Suprapubic skin (tissue), 4 donors: ENCODE measurements around the gene UTRN. TPM values are rescaled to one million over a fixed set of nuclear protein-coding genes. Genes with fewer than 3 reads are reported as not detected.

Experiments used
- DNase-seq, 2 donors: peaks; one replicate each; pipeline ENCODE4 v3.0.0-alpha.2; 2019; ENCODE audit warnings: low spot score in 2 of 2
- H3K27ac ChIP-seq: fragments of 200-600 bp; sonication (generic); one replicate; pipeline ENCODE4 v1.5.1; 2019
- H3K27me3 ChIP-seq: fragments of 200-600 bp; sonication (generic); one replicate; pipeline ENCODE4 v1.5.1; 2019
- H3K36me3 ChIP-seq: fragments of 200-600 bp; sonication (generic); one replicate; pipeline ENCODE4 v1.5.1; 2019
- H3K4me1 ChIP-seq: fragments of 200-600 bp; sonication (generic); one replicate; pipeline ENCODE4 v1.5.1; 2019
- H3K4me3 ChIP-seq: fragments of 200-600 bp; sonication (generic); one replicate; pipeline ENCODE4 v1.5.1; 2019; ENCODE audit warnings: mild to moderate bottlenecking
- H3K9me3 ChIP-seq: fragments of 200-600 bp; sonication (generic); one replicate; pipeline ENCODE4 v1.5.1; 2019
- EP300 ChIP-seq: sonication (generic); formaldehyde crosslinking; IDR thresholded peaks from one replicate; pipeline ENCODE4 v1.6.1; 2017; ENCODE audit warnings: antibody characterized with exemption
- POLR2A ChIP-seq, 2 donors: fragments of 450-650 bp; IDR thresholded peaks; one replicate each; pipeline ENCODE4 v1.6.1; 2017; ENCODE audit warnings: antibody characterized with exemption in 2 of 2, mild to moderate bottlenecking in 2 of 2, moderate library complexity in 2 of 2
- POLR2AphosphoS5 ChIP-seq, 3 donors: sonication (generic); formaldehyde crosslinking; IDR thresholded peaks; one replicate each; pipeline ENCODE4 v1.6.1; 2017; ENCODE audit warnings: antibody characterized with exemption in 3 of 3
- WGBS: methylation state at CpG from one replicate; pipeline ENCODE4 v1.1.5; 2018; 5-methylcytosine and 5-hydroxymethylcytosine counted together
- total RNA-seq, 4 donors: library from RNA; depleted of rRNA; stranded (reverse); fragments of >200 nt; gene quantifications; one replicate each; pipeline ENCODE4 v1.1.0, GENCODE V29; 2016
- TF ChIP-seq, protein P1 (sequence below), 2 donors: fragments of 200-600 bp in 1 of 2; fragments of 450-650 bp in 1 of 2; sonication (generic) in 1 of 2; IDR thresholded peaks; one replicate each; pipeline ENCODE4 v1.5.1; 2016 to 2019; ENCODE audit warnings: antibody characterized with exemption in 2 of 2, mild to moderate bottlenecking in 1 of 2, moderate library complexity in 1 of 2

The UTRN gene
- total RNA-seq, 4 donors from 2014 or later = 76.1 to 147 (median 93.1) TPM

DNA sequence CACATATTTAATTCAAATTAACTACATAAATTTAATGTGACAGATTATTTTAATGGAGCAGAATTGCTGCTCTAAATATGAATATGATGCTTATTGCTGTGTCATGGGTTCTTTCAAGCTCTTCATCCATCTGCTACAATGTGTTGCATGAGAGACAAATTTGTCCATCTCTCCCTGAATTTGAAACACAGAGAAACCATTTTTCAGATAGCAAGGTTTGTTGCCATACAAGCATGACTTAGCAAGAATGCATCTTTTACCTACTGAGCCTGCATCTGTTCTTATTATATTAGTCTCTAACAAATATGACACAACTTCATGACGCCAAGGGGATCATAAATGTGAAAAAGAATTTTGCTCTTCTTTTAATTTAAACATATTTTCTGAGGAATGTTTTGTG is 8.0 kb upstream of the UTRN start:
- Histone ChIP-seq H3K36me3 (no peaks in the 10 kb centered on the region), H3K4me3 (no peak overlapping the region), H3K4me1 (peaks cover 4% of the 10 kb centered on the region), H3K27me3 (no peaks in the 10 kb centered on the region), H3K27ac (no peak overlapping the region), H3K9me3 (no peaks in the 10 kb centered on the region)
- WGBS = 91% methylated on average over 1 of the region's 1 CpG
- TF ChIP-seq, protein P1, sequence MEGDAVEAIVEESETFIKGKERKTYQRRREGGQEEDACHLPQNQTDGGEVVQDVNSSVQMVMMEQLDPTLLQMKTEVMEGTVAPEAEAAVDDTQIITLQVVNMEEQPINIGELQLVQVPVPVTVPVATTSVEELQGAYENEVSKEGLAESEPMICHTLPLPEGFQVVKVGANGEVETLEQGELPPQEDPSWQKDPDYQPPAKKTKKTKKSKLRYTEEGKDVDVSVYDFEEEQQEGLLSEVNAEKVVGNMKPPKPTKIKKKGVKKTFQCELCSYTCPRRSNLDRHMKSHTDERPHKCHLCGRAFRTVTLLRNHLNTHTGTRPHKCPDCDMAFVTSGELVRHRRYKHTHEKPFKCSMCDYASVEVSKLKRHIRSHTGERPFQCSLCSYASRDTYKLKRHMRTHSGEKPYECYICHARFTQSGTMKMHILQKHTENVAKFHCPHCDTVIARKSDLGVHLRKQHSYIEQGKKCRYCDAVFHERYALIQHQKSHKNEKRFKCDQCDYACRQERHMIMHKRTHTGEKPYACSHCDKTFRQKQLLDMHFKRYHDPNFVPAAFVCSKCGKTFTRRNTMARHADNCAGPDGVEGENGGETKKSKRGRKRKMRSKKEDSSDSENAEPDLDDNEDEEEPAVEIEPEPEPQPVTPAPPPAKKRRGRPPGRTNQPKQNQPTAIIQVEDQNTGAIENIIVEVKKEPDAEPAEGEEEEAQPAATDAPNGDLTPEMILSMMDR (IDR thresholded peaks at IDR 0.05) = no peak
- no peak for TF ChIP-seq POLR2AphosphoS5 (IDR thresholded peaks at IDR 0.05)
- no peak for TF ChIP-seq EP300
- no peak for TF ChIP-seq POLR2A (IDR thresholded peaks at IDR 0.05)
- DNase-seq = no peak

DNA sequence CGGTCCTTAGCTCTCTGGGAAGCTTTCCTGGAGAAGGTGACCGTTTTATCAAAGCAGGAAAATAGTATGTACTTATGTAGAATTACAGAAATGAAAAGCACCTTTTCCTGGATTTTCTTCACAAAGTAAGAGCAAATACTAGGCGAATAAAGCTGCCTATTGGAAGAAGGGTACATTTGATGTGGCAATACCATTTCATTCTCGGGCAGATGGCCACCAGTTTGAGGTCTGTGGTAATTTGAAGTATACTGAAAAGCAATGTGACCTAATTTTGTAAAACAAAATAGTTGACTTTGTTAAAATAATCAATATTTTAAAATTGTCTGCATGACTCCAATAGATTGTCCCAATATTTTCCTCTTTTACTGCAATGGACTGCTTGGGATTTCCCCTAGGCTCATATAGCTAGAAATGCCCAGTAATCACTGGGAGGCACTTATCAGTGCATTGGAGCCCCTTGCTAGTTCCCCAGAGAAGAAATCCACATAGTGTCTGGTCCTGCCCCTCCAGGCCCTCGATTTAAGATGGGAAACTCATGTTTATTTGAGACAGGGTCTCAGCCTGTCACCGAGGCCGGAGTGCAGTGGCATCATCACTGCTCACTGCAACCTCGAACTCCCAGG is 7.4 kb upstream of the UTRN start:
- Histone ChIP-seq H3K4me1 (peaks cover 4% of the 10 kb centered on the region), H3K36me3 (no peaks in the 10 kb centered on the region), H3K9me3 (no peaks in the 10 kb centered on the region), H3K27ac (no peak overlapping the region), H3K4me3 (no peak overlapping the region), H3K27me3 (no peaks in the 10 kb centered on the region)
- TF ChIP-seq, protein P1 (IDR thresholded peaks at IDR 0.05) = no peak
- no peak for TF ChIP-seq POLR2A (IDR thresholded peaks at IDR 0.05)
- TF ChIP-seq POLR2AphosphoS5 (IDR thresholded peaks at IDR 0.05) = no peak
- TF ChIP-seq EP300 = no peak
- no peak for DNase-seq
- 92% methylated on average over 8 of the region's 8 CpGs for WGBS

DNA sequence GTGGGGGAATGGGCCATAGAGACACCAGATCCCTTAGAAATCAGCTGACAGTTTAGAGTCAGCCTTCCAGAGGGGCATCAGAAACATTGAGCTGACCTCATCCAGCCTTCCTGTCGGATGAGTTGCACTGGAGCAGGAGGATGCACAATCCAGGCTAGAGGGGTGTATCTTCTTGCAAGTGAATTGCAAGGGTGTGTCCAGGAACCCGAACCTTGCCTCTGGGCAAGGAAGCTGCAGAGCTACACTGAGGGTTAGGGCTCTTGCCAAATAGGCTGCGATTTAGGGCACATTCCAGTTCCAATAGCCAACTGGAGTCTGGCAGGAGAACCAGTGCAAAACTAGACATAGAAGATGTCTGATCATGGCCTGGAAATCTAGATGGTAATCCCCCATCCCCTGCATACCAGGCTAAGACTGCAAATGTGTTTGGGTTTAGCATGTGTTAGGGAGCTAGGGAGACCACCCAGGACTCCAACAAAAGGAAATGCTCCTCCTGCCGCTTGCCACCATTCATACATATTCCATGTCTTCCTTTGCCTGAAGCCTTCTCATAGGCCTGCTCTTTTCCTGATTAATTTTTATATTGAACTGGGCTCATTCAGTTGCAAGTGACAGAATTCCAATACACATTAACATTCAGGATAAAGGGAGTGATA is 6.3 kb upstream of the UTRN start:
- no peaks in the 10 kb centered on the region for H3K9me3 ChIP-seq
- no peaks in the 10 kb centered on the region for H3K27me3 ChIP-seq
- H3K27ac ChIP-seq = no peak overlapping the region
- no peaks in the 10 kb centered on the region for H3K36me3 ChIP-seq
- no peak overlapping the region for H3K4me3 ChIP-seq
- H3K4me1 ChIP-seq = peaks cover 7% of the 10 kb centered on the region
- DNase-seq = no peak
- WGBS = 57% methylated on average over 4 of the region's 4 CpGs
- no peak for TF ChIP-seq EP300
- TF ChIP-seq POLR2A (IDR thresholded peaks at IDR 0.05) = no peak
- TF ChIP-seq POLR2AphosphoS5 (IDR thresholded peaks at IDR 0.05) = no peak
- TF ChIP-seq, protein P1 (IDR thresholded peaks at IDR 0.05) = no peak

GRCh38 chr6:144279484-144280150 is 5.5 kb upstream of the UTRN start:
- Histone ChIP-seq H3K27ac (no peak overlapping the region), H3K4me3 (no peak overlapping the region), H3K36me3 (no peaks in the 10 kb centered on the region), H3K9me3 (no peaks in the 10 kb centered on the region), H3K4me1 (peaks cover 15% of the 10 kb centered on the region), H3K27me3 (no peaks in the 10 kb centered on the region)
- no peak for TF ChIP-seq POLR2A (IDR thresholded peaks at IDR 0.05)
- TF ChIP-seq, protein P1 (IDR thresholded peaks at IDR 0.05) = no peak
- TF ChIP-seq POLR2AphosphoS5 (IDR thresholded peaks at IDR 0.05) = no peak
- TF ChIP-seq EP300 = no peak
- no peak for DNase-seq
- 88% methylated on average over 2 of the region's 2 CpGs for WGBS
